Ovary (tissue), 3 donors: ENCODE data around the gene NAMPT.

Experiments used
- EP300 ChIP-seq: sonication (generic); formaldehyde crosslinking; IDR thresholded peaks from one replicate; pipeline ENCODE4 v1.6.1; 2017; ENCODE audit warnings: antibody characterized with exemption
- POLR2A ChIP-seq: fragments of 450-650 bp; IDR thresholded peaks from one replicate; pipeline ENCODE4 v1.6.1; 2017; ENCODE audit warnings: antibody characterized with exemption, mild to moderate bottlenecking, moderate library complexity
- TF ChIP-seq, protein P1 (sequence below), 3 donors: fragments of 450-650 bp in 2 of 3; fragments of 200-600 bp in 1 of 3; IDR thresholded peaks; one replicate each; pipeline versions ENCODE4 v1.5.1 to v1.8.0; 2016 to 2022; ENCODE audit warnings: antibody characterized with exemption in 3 of 3, mild to moderate bottlenecking in 1 of 3
- donor health status: DM: no; HTN: no; CAD: no.

DNA sequence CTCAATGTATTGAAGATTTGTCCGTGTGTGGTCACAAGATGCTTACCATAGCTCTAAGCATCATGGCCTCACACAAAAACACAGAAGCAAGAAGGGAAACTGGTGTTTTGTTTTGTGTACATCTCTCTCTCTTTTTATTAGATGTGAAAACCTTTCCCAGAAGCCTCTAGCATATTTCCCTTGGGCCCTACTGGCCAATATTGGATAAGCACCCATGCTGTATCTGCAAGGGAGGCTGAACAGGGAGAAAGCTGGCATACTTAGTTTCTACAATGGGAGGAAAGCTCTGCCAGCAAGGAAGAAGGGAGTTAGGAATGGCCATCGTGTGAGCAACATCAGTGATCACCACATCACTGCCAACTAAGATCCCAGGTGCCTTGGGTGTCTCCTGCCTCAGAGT lies 9.6 kb upstream of the NAMPT start:
- TF ChIP-seq, protein P1, sequence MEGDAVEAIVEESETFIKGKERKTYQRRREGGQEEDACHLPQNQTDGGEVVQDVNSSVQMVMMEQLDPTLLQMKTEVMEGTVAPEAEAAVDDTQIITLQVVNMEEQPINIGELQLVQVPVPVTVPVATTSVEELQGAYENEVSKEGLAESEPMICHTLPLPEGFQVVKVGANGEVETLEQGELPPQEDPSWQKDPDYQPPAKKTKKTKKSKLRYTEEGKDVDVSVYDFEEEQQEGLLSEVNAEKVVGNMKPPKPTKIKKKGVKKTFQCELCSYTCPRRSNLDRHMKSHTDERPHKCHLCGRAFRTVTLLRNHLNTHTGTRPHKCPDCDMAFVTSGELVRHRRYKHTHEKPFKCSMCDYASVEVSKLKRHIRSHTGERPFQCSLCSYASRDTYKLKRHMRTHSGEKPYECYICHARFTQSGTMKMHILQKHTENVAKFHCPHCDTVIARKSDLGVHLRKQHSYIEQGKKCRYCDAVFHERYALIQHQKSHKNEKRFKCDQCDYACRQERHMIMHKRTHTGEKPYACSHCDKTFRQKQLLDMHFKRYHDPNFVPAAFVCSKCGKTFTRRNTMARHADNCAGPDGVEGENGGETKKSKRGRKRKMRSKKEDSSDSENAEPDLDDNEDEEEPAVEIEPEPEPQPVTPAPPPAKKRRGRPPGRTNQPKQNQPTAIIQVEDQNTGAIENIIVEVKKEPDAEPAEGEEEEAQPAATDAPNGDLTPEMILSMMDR (IDR thresholded peaks at IDR 0.05): no peak
- TF ChIP-seq EP300: no peak
- no peak for TF ChIP-seq POLR2A
